ENCODE data around the gene HINFP. TPM values are rescaled to one million over a fixed set of nuclear protein-coding genes. Genes with fewer than 3 reads are reported as not detected.
"Not testable (repeated sequence)": the region's sequence is repeated elsewhere in the genome, so short reads cannot be mapped to it uniquely, and the experiment has no call there.

Gene HINFP
- total RNA-seq, 1 experiment from 2014 or later: 8.4 TPM

- peak; percentile 39 for DNase-seq (ENCODE audit: low spot score)
These were observed 21.0 kb upstream of the HINFP start for GRCh38 chr11:119100246-119100970.

GRCh38 chr11:119100994-119101758 lies 20.2 kb upstream of the HINFP start:
- DNase-seq (ENCODE audit: low spot score): no peak

- DNase-seq (ENCODE audit: low spot score): peak; percentile 89
These were observed 19.5 kb upstream of the HINFP start, which contains the start of gene DPAGT1 for GRCh38 chr11:119101759-119102423. Gene DPAGT1 (minus strand): TSS chr11:119101853. CDS start chr11:119101655, 198 bp downstream.

GRCh38 chr11:119103161-119103664 lies 18.2 kb upstream of the HINFP start:
- not testable (repeated sequence) for DNase-seq (ENCODE audit: low spot score)

- no peak for DNase-seq (ENCODE audit: low spot score)
These were observed 17.6 kb upstream of the HINFP start for GRCh38 chr11:119103793-119104192.

GRCh38 chr11:119106564-119107537 lies 14.5 kb upstream of the HINFP start, which contains the start of gene C2CD2L:
Gene C2CD2L (plus strand): TSS chr11:119107344. CDS start chr11:119107742, 398 bp downstream.
- peak; percentile 73 for DNase-seq (ENCODE audit: low spot score)

GRCh38 chr11:119107538-119108145 lies 13.7 kb upstream of the HINFP start:
- no peak for DNase-seq (ENCODE audit: low spot score)

GRCh38 chr11:119108146-119108856 lies 13.1 kb upstream of the HINFP start:
- peak; percentile 68 for DNase-seq (ENCODE audit: low spot score)

GRCh38 chr11:119108857-119109221 lies 12.5 kb upstream of the HINFP start:
- no peak for DNase-seq (ENCODE audit: low spot score)

GRCh38 chr11:119109843-119110242 lies 11.5 kb upstream of the HINFP start:
- no peak for DNase-seq (ENCODE audit: low spot score)

- no peak for DNase-seq (ENCODE audit: low spot score)
These were observed 10.9 kb upstream of the HINFP start for GRCh38 chr11:119110439-119110838.

- DNase-seq (ENCODE audit: low spot score): no peak
These were observed 9.9 kb upstream of the HINFP start for GRCh38 chr11:119111361-119111925.

GRCh38 chr11:119112314-119113020 lies 8.9 kb upstream of the HINFP start:
- DNase-seq (ENCODE audit: low spot score): no peak

- no peak for DNase-seq (ENCODE audit: low spot score)
These were observed 7.7 kb upstream of the HINFP start for GRCh38 chr11:119113716-119114115.

- DNase-seq (ENCODE audit: low spot score): no peak
These were observed 7.0 kb upstream of the HINFP start for GRCh38 chr11:119114351-119114750.

- no peak for DNase-seq (ENCODE audit: low spot score)
These were observed 5.7 kb upstream of the HINFP start for GRCh38 chr11:119115484-119116234.

GRCh38 chr11:119116235-119116594 lies 5.2 kb upstream of the HINFP start:
- DNase-seq (ENCODE audit: low spot score): no peak

GRCh38 chr11:119116601-119117000 lies 4.8 kb upstream of the HINFP start:
- no peak for DNase-seq (ENCODE audit: low spot score)

Measured in A172 (cell line).